GM12864 (cell line): ENCODE results near the gene ITM2B.

Experiments
- DNase-seq: peaks from one replicate; pipeline ENCODE4 v3.0.0-alpha.2; 2011; ENCODE audit warnings: low read depth
- H3K4me3 ChIP-seq: 2 replicates; pipeline ENCODE4 v1.5.1; 2011; ENCODE audit warnings: mild to moderate bottlenecking, low read depth, low read length, control low read depth
- TF ChIP-seq, protein P1 (sequence below): IDR thresholded peaks from 2 replicates; pipeline ENCODE4 v1.5.1; 2011; ENCODE audit warnings: low read depth, mild to moderate bottlenecking, moderate library complexity, low read length, control low read depth, inconsistent platforms; ENCODE audit errors: missing control alignments

ITM2B gene

GRCh38 chr13:48249018-48249417 lies 16.0 kb downstream of the ITM2B start:
- no peak for DNase-seq
- TF ChIP-seq, protein P1, sequence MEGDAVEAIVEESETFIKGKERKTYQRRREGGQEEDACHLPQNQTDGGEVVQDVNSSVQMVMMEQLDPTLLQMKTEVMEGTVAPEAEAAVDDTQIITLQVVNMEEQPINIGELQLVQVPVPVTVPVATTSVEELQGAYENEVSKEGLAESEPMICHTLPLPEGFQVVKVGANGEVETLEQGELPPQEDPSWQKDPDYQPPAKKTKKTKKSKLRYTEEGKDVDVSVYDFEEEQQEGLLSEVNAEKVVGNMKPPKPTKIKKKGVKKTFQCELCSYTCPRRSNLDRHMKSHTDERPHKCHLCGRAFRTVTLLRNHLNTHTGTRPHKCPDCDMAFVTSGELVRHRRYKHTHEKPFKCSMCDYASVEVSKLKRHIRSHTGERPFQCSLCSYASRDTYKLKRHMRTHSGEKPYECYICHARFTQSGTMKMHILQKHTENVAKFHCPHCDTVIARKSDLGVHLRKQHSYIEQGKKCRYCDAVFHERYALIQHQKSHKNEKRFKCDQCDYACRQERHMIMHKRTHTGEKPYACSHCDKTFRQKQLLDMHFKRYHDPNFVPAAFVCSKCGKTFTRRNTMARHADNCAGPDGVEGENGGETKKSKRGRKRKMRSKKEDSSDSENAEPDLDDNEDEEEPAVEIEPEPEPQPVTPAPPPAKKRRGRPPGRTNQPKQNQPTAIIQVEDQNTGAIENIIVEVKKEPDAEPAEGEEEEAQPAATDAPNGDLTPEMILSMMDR = no peak
- H3K4me3 ChIP-seq = no peak overlapping the region

- TF ChIP-seq, protein P1 = no peak
- H3K4me3 ChIP-seq = no peak overlapping the region
- no peak for DNase-seq
These were observed 18.6 kb downstream of the ITM2B start for GRCh38 chr13:48251611-48252081.

GRCh38 chr13:48252176-48252575 lies 19.2 kb downstream of the ITM2B start:
- no peak overlapping the region for H3K4me3 ChIP-seq
- DNase-seq = no peak
- TF ChIP-seq, protein P1 = no peak

DNA sequence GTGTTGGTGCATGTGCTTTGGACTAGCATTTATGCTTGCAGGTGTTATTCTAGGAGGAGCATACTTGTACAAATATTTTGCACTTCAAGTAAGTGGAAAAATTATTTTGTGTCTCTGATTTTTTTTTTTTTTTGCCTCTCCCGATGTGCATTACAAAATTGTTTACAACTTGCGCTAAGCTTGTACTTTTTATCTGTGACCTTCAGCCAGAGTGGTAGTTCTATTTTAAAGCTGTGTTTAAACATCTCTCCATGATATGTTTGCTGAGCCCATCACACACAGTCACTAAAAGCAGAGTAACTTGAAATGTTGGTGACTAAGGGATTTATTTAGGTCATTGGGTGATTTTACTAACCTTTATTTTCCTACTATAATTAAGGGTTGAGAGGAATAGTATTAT lies 20.8 kb downstream of the ITM2B start:
- TF ChIP-seq, protein P1 = no peak
- DNase-seq = no peak
- no peak overlapping the region for H3K4me3 ChIP-seq

- TF ChIP-seq, protein P1 = no peak
- no peak for DNase-seq
- no peak overlapping the region for H3K4me3 ChIP-seq
These were observed 22.1 kb downstream of the ITM2B start for GRCh38 chr13:48255090-48255489.

DNA sequence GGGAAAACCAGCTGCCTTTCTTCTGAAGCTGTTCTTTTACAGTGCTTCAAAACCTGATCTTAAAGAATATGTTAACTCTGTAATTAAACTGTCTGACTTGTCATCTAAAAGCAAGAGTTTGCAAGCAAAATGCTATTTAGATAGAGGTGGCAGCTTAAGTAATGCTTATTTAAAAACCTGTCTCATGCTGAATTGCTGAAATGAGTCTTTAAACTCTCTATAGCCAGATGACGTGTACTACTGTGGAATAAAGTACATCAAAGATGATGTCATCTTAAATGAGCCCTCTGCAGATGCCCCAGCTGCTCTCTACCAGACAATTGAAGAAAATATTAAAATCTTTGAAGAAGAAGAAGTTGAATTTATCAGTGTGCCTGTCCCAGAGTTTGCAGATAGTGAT lies 22.9 kb downstream of the ITM2B start:
- no peak overlapping the region for H3K4me3 ChIP-seq
- no peak for DNase-seq
- TF ChIP-seq, protein P1 = no peak

- H3K4me3 ChIP-seq = no peak overlapping the region
- no peak for DNase-seq
- TF ChIP-seq, protein P1 = no peak
These were observed 25.0 kb downstream of the ITM2B start for GRCh38 chr13:48258002-48258401.
